Right lobe of liver (tissue), 6 donors: ENCODE data around the gene ALDH1A3. TPM values are rescaled to one million over a fixed set of nuclear protein-coding genes. Genes with fewer than 3 reads are reported as not detected.

ENCODE experiments used
- ATAC-seq, 4 donors: fragments of 200-7000 bp; cut with Tn5 transposase; one replicate each; pipeline ENCODE4 v1.9.1; 2020; ENCODE audit warnings: mild to moderate bottlenecking in 4 of 4, moderate library complexity in 4 of 4
- DNase-seq, 3 donors: peaks; one replicate each; pipeline ENCODE4 v3.0.0-alpha.2; 2020
- H3K27ac ChIP-seq, 3 donors: fragments of 200-600 bp; one replicate each; pipeline ENCODE4 v1.8.0; 2022
- H3K27me3 ChIP-seq, 2 donors: fragments of 200-600 bp; one replicate each; pipeline ENCODE4 v1.8.0; 2022
- H3K36me3 ChIP-seq, 4 donors: fragments of 200-600 bp; sonication (generic) in 1 of 4; one replicate each; pipeline versions ENCODE4 v1.5.1 to v1.8.0; 2017 to 2022; ENCODE audit warnings: control low read depth in 1 of 4
- H3K4me1 ChIP-seq, 4 donors: fragments of 200-600 bp; sonication (generic) in 1 of 4; one replicate each; pipeline versions ENCODE4 v1.5.1 to v1.8.0; 2017 to 2022; ENCODE audit warnings: control low read depth in 1 of 4
- H3K4me3 ChIP-seq, 3 donors: fragments of 200-600 bp; one replicate each; pipeline ENCODE4 v1.8.0; 2022
- H3K9me3 ChIP-seq, 4 donors: fragments of 200-600 bp; sonication (generic) in 1 of 4; one replicate each; pipeline versions ENCODE4 v1.5.1 to v1.8.0; 2017 to 2022; ENCODE audit warnings: control low read depth in 1 of 4
- CTCF ChIP-seq, 4 donors: fragments of 200-600 bp in 3 of 4; fragments of 450-650 bp in 1 of 4; IDR thresholded peaks; one replicate each; pipeline versions ENCODE4 v1.5.1 to v1.8.0; 2016 to 2022; ENCODE audit warnings: antibody characterized with exemption in 4 of 4, mild to moderate bottlenecking in 2 of 4
- POLR2A ChIP-seq: fragments of 450-650 bp; IDR thresholded peaks from one replicate; pipeline ENCODE4 v1.6.1; 2017; ENCODE audit warnings: antibody characterized with exemption, mild to moderate bottlenecking
- WGBS: methylation state at CpG from one replicate; pipeline ENCODE4 v1.1.6; 2018; ENCODE audit warnings: low coverage, low lambda C conversion rate; ENCODE audit not compliant: insufficient coverage; ENCODE audit errors: missing lambda C conversion rate; 5-methylcytosine and 5-hydroxymethylcytosine counted together
- intact Hi-C, 2 donors: fragments of 100-400 bp; cut with DNase I; formaldehyde crosslinking; loops; one replicate each; pipeline versions ENCODE4 v1.11.2 to v1.14.1; 2022
- total RNA-seq, 6 experiments: library from RNA; depleted of rRNA in 2 of 6; stranded (reverse); fragments of >200 nt in 2 of 6; fragmentation: NEBNext Ultra II Directional in 3 of 6; extraction: Animal tissue kit (Norgen Biotek cat#: 25700) in 3 of 6; gene quantifications; one replicate each; pipeline versions ENCODE4 v1.1.0 to v1.2.4, GENCODE V29; 2016 to 2023
- donor health status: DM: no; HTN: yes; CAD: no.
- donor health status: DM: no; HTN: no; CAD: no.
- donor health status: DM: no; HTN: no; CAD: no.
- donor health status: DM: no; HTN: yes; CAD: no.
- donor health status: DM: no; HTN: yes; CAD: no.

The ALDH1A3 gene
- total RNA-seq, 6 experiments from 2014 or later: 1.6 to 7.8 (median 4.2) TPM

GRCh38 chr15:100863796-100864267 is 15.8 kb upstream of the ALDH1A3 start:
- H3K4me1 ChIP-seq: no peaks in the 10 kb centered on the region
- no peaks in the 10 kb centered on the region for H3K9me3 ChIP-seq
- no peak for DNase-seq
- no peak overlapping the region for H3K4me3 ChIP-seq
- intact Hi-C loops: no loop called here
- H3K27me3 ChIP-seq: no peaks in the 10 kb centered on the region
- WGBS: 81% methylated on average over 9 of the region's 15 CpGs
- no peak overlapping the region for H3K27ac ChIP-seq
- no peak for ATAC-seq
- no peaks in the 10 kb centered on the region for H3K36me3 ChIP-seq
- no peak for TF ChIP-seq CTCF (IDR thresholded peaks at IDR 0.05)
- TF ChIP-seq POLR2A: no peak

- TF ChIP-seq POLR2A (no peak), CTCF (IDR thresholded peaks at IDR 0.05) (no peak)
- Histone ChIP-seq H3K4me3 (no peak overlapping the region), H3K27ac (no peak overlapping the region), H3K9me3 (no peaks in the 10 kb centered on the region), H3K36me3 (no peaks in the 10 kb centered on the region), H3K27me3 (no peaks in the 10 kb centered on the region), H3K4me1 (no peaks in the 10 kb centered on the region)
- intact Hi-C loops: loop anchor here in 1 of 2 donors (5.0 kb wide), 1 partner anchor 234 kb away; no protein-coding TSS in a partner anchor
- ATAC-seq (no peak), DNase-seq (no peak)
- whole genome bisulfite sequencing: 73% methylated on average over 3 of the region's 12 CpGs
Observed at GRCh38 chr15:100866386-100867330, 13.0 kb upstream of the ALDH1A3 start.

- Histone ChIP-seq H3K27ac (no peak overlapping the region), H3K36me3 (no peaks in the 10 kb centered on the region), H3K27me3 (no peaks in the 10 kb centered on the region), H3K4me1 (no peaks in the 10 kb centered on the region), H3K9me3 (no peaks in the 10 kb centered on the region), H3K4me3 (no peak overlapping the region)
- 77% methylated on average over 3 of the region's 3 CpGs for WGBS
- DNase-seq: no peak
- intact Hi-C loops: loop anchor here in 1 of 2 donors (5.0 kb wide), 1 partner anchor 235 kb away; no protein-coding TSS in a partner anchor
- TF ChIP-seq CTCF (IDR thresholded peaks at IDR 0.05): no peak
- no peak for TF ChIP-seq POLR2A
- no peak for ATAC-seq
Observed at GRCh38 chr15:100867433-100867832, 12.2 kb upstream of the ALDH1A3 start.

GRCh38 chr15:100869151-100869999 is 10.3 kb upstream of the ALDH1A3 start:
- no peak for DNase-seq
- ATAC-seq: no peak
- H3K36me3 ChIP-seq: no peaks in the 10 kb centered on the region
- H3K27ac ChIP-seq: no peak overlapping the region
- H3K27me3 ChIP-seq: no peaks in the 10 kb centered on the region
- intact Hi-C loops: loop anchor here in 1 of 2 donors (5.0 kb wide), 1 partner anchor 237 kb away; no protein-coding TSS in a partner anchor
- H3K4me1 ChIP-seq: no peaks in the 10 kb centered on the region
- no peak overlapping the region for H3K4me3 ChIP-seq
- 54% methylated on average over 12 of the region's 13 CpGs for WGBS
- no peaks in the 10 kb centered on the region for H3K9me3 ChIP-seq
- TF ChIP-seq CTCF (IDR thresholded peaks at IDR 0.05) (peak in 1 of 4 donors; percentile 24), POLR2A (no peak)
